RCC 7860 (cell line): ENCODE data around the gene CNOT4.
"Not testable (repeated sequence)": the region's sequence is repeated elsewhere in the genome, so short reads cannot be mapped to it uniquely, and the experiment has no call there.

Source experiments
- DNase-seq: peaks from one replicate; pipeline ENCODE4 v3.0.0-alpha.2; 2015; ENCODE audit warnings: low spot score
- FAIRE-seq: peaks from 2 replicates; lab custom pipeline; 2012; peaks lifted over from hg19 to GRCh38; lab: Jason Lieb, UNC

The CNOT4 gene

DNA sequence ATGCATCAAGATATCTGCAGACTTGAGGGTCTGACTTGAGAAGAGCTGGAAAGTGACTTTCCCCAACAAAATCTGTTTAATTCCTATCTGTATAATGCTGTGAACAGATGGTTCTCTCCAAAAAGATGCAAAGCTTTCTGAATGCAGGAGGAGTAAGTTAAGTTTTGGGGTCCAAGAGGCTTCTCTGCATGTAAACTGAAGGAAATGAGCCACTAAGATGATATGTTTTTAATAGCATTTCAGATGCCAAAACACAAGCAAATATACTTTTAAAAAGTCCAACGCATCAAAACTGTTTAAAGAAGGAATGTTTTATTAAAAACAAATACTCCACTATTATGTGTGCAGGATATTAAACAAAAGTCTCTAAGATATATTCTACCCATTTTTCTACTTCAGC is 139.2 kb downstream of the CNOT4 start:
- FAIRE-seq (no peak), DNase-seq (no peak)

DNA sequence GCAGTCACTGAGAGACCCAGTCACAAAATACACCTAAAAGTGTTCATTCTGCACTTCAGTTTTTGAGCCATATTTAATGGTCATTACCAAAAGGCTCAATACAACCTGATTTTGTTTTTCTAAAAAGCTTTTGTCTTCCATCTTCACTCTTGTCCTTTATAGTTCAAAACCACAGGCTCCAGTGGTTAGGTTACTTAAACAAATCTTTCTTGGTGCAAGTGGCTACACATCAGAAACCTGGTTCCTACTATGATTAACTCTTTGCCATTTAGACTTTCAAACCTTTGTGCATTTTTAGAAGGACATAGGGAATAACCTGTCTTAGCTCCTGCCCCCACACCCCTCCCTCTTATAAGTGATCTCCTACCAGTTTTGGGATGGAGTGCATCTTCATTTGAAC is 140.5 kb downstream of the CNOT4 start:
- DNase-seq: no peak
- FAIRE-seq: no peak

DNA sequence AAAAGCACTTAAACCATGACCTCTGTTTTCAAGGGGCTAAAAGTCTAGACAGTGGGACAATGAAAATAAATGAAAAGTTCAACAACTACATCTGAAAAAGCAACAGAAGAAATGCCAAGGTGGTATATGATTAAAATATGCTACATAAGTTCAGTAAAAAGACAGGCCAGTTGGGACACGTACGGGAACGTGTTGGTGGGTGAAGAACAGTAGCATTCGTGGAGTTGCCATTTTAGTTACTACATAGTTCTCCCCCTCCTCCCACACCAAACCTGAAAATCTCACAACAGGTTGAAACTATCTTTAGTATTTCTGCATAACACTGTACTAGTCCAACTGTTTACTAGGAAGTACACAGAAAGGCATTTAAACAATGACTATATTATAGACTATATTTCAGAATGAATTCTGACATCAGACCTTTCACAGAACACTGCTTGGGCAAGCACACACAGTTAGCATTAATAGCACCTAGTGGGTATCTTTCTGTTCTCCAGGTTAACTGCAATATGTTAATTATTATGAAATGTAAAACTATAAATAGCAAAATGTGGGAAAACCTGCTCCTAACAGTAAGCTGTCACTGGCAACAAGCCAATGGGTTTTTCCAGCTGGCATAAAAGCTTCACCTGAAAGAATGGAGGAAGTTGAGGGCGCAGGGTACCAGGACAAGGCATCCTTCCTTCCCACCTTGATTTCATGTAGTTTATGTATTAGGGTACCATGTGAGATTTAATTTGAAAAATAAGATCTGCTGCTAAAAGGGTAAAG is 141.3 kb downstream of the CNOT4 start:
- FAIRE-seq (no peak), DNase-seq (no peak)

DNA sequence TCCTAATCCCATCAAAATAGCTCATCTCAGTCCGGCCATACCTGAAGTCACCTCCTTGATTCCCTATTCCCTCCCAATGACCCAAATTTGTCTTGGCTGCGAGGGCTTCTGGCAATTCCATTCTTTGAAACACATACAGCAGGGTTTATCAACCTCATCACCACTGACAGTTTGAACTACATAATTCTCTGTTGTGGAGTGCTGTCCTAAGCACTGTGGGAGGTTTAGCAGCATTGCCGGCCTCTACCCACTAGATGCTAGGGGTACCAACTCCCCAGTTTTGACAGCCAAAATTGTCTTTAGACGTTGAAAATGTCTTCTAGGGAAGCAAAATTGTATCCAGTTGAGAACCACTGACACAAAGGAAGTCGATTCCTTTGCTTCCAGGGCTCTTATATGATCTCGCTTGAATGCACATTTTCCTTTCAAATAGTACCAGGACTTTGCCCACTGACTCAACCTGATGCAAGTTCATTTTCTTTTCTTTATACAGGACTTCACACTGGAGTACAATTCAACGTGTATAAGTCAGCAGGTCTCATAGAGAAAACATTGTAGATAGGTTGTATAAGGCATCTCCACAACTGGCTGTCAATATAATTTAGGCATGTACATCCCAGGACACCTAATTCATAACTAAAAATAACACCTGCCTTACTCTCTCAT is 142.9 kb downstream of the CNOT4 start:
- FAIRE-seq (no peak), DNase-seq (no peak)

DNA sequence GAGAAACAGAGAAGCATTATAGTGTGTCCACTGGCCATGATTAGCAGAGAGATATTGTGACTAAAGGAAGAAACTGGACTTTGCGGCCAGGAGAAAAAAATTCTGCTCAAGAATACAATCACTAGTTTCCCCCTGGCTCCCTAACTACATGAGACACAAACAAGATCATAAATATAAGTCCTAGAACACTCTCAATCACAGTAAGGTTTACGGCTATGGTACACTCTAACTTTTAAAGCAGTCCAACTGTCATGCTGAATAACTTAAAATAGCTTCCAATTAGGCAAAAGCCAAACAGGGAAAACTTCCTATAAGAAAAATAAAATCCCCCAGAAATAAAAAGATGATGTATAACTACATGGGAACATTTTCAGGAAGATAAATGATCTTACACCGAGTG is 144.2 kb downstream of the CNOT4 start:
- FAIRE-seq: no peak

DNA sequence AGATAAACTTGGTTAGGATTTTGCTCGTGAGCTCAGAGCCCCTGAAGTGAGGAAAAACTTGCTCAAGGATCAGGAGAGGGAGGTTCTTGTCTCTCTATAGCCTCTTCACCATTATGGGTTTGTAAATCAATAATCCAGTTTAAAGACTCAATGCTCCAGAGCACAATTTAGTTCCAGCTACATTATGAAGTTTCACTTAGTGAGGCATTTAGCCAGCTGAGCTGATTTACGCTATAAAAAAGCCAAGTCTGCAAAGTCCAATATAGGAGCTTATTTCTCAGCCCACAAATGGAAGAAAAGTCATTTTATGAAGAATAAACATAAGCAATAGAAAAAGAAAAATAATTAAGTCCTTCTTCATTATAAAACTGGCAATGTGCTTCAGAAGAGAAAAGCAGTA is 145.7 kb downstream of the CNOT4 start:
- FAIRE-seq: no peak

More for the DNA sequence above, 144.2 kb downstream of the CNOT4 start:
- no peak for DNase-seq

DNA sequence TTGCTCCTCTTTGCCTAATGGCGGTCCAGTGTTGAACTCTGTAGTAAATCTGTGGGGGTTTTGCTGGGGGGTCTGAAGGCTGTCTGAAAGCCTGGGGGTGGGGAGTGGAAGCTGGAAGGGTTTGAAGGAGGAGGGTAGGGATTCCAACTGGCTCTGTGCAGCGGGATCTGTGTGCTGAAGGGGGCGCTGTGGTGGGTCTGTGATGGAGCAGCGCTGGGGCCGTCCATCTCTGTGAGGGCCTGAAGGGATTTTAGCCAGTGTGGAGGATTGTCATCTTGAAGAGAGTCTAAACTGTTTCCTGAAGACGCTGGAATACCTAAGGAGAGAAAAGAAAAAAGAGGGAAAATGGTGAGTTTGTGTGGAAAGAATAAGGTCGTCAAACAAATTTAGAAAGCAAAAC is 147.0 kb downstream of the CNOT4 start:
- DNase-seq: no peak
- no peak for FAIRE-seq

More for the DNA sequence above, 145.7 kb downstream of the CNOT4 start:
- no peak for DNase-seq

DNA sequence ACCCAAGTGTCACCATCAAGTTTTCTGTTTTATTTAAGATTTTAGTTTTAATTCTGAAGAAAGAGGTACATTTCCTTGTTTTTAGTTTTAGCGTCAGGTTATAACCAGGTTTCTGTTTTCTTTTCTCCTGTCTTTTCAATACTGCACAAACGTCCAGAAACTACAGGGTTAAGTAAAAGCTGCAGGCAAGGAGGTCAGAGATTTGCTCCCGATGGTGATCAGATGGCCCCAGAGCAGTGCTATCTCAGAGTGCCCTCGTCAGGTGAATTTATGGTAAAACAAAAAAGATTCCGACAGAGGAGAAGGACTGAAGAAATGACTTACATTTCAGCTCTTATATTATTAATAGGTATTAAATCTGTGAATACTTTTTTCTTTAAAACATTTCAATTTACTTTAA is 148.1 kb downstream of the CNOT4 start:
- no peak for DNase-seq
- no peak for FAIRE-seq

DNA sequence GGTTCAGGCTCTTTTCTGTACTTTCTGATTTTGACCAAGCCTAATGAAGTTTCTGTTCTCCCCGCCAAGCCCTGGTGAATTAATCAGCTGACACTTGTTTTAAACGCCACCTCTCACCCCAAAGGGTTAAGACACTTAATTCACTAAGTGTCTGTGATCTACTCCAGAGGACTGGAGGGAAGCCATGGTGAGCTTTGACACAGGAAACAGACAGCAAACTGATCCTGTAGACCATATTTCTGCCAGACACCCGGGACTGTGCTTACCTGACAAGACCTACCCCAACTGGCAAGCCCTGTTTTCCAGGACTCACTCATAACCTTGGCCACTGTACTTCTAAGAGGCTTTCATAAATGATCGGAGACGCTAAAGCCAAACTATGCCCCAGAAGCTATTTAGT is 150.3 kb downstream of the CNOT4 start:
- no peak for FAIRE-seq
- no peak for DNase-seq

DNA sequence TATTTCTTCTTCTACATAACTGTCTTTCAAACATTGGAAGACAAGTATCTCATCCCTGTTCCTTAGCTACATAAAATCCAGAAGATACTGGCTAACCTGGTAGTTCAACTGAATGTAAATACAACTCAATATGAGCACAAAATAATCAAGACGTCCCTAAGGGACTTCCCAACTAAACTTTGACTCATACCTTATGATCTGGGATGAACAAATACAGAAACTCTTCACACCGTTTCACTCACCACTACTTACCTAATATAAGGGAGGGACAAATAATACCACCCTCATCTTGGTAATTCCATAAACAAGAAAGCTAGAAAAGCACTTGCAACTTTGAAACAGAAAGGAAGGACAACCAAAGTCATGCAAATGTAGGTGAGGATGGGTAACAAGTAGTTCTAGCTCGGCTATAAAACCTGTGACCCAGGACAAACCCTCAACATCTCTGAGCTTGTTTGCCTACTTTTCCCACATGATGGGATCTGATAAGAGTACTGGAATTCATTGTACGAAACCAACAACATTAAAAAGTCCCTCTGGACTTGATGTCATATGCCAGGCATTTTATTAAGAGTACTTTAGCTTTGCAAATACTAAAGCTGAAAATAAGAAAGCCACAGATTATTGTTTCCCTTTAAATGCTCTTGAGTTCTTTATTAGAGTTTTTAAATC is 154.4 kb downstream of the CNOT4 start:
- FAIRE-seq (no peak), DNase-seq (no peak)

DNA sequence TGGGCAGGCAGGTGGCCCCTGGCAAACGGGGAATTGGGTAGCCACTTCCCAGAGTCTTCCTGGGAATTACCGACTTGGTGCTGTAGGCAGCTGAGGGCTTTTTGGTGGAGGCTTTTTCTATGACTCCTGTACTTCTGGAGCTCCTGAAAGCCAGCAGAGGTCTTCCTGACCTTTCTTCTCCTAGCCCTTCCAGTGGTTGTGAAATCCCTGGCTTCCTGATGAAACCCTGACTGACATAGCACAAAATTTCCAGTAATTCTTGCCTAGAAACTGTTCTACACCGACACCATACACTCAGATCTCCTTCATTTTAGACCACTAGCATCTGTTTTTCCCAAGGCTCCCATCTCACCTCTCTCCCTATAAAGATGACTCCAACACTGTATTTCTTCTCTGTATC is 156.1 kb downstream of the CNOT4 start:
- DNase-seq: no peak
- FAIRE-seq: no peak

DNA sequence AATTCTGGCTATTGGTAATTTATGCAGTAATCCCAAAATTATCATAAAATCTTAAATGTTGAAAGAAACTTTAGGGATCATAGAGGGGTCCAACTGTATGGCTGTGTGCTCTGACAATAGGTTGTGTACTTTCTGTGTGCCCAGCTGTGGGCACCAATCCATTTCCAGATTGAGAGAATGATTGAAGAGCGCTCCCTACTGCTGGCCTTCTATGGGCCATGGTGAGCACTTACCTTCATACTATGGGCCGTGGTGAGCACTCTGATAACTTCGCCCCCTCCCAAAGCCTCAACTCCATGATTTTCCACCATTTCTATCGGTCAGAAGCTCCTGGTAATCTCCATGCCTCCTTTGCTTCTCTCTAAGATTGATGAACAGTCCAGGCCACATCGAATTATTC is 157.6 kb downstream of the CNOT4 start:
- FAIRE-seq (no peak), DNase-seq (no peak)

DNA sequence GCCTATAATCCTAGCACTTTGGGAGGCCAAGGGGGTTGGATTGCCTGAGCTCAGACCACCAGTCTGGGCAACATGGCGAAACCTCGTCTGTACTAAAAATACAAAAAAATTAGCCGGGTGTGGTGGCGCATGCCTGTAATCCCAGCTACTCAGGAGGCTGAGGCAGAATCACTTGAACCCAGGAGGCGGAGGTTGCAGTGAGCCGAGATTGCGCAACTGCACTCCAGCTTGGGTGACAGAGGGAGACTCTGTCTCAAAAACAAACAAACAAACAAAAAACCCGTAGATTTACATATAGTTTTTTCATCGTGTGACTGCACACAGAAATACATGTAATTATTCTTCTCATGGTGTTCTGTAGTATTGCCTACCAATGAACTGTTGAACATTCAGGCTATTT is 158.8 kb downstream of the CNOT4 start:
- DNase-seq, FAIRE-seq: not testable (repeated sequence)

DNA sequence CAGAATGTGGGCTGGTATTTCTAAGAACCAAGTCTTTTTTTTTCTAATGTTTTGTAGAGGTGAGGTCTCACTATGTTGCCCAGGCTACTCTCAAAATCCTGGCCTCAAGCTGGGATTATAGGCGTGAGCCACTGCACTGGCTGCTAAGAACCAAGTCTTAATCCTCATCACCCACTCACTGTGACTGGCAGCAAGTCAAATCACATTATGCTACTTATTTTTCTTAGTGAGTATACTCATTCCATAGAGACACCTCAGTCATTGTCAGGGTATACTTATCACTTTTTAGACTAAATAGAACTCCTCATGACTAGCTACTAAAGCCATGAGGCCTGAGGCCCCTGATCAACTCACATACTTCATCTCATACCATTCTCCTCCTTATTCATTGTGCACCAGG is 160.2 kb downstream of the CNOT4 start:
- FAIRE-seq (no peak), DNase-seq (no peak)

DNA sequence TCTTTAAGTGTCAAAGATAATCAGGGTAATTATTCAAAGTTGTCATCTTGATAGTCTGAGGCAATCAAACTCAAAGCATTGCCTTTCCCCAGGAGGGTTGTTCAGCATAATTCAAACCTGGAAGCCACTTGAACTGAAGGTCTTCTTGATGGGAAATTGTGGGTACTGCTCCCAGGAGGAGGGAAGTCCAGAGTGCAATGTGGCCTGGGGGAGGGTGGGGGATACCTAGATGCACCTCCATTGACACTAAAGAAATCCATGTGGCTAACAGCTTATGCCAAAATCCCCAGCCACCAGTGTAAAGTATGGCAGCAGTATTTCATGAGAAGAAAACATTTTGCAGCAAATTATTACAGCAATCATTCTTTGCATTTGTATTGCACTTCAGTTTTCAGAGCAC is 161.4 kb downstream of the CNOT4 start:
- FAIRE-seq (no peak), DNase-seq (no peak)

DNA sequence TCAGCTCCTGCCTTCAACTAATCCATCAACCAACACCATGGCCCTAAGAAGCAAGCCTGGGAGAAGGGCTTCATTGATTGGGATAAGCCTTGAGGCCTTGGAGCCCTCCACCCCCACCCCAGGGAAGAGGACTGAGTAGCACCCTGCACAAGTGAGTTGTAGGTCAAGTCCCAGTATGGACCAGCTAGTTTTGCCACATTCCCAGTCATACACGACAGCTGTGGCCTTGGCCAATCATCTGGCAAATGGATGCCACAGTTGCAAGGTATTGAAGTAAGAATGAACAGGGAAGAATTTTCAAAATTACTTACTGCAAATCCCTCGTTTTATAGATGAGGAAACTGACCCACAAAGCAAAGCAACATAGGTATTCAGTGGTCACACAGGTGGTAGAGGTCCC is 166.5 kb downstream of the CNOT4 start:
- FAIRE-seq (no peak), DNase-seq (no peak)

DNA sequence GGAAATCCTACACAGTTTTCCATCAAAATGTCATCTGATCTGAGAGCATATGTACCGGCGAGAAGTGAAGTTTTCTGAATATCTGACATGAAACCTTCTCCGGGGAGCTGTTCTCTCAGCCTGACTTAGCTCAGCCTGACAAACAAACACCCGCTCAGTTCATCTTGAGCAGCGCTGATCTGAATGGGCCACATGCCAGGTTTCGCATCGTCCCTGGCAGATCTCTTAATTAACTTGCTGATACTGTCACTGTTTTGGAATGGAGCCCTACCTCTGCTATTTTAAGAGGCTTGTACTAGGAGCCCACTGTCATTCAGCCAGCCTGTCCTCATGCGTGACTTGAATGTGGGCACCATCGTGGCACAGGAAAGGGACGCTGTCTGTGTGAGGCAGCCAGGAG is 167.0 kb downstream of the CNOT4 start:
- DNase-seq (no peak), FAIRE-seq (no peak)

DNA sequence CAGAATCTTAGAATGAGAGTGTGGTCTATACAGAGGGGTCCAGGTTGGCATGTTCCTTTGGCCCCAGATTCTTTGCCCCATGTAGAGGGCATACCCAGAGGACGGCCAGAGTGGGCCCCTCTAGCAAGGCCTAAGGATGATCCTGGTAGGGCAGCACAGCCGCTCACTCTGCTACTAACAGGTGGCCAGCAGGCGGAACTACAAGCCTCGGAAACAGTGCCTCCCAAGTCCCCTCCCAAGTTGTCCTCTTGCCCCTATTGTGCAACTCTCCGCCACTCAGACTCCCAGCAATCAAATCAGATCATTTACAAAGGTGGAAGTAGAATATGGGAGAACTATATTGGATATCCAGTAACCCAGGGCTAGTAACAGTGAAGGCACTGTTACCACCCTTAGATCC is 168.9 kb downstream of the CNOT4 start:
- FAIRE-seq: no peak
- DNase-seq: no peak

DNA sequence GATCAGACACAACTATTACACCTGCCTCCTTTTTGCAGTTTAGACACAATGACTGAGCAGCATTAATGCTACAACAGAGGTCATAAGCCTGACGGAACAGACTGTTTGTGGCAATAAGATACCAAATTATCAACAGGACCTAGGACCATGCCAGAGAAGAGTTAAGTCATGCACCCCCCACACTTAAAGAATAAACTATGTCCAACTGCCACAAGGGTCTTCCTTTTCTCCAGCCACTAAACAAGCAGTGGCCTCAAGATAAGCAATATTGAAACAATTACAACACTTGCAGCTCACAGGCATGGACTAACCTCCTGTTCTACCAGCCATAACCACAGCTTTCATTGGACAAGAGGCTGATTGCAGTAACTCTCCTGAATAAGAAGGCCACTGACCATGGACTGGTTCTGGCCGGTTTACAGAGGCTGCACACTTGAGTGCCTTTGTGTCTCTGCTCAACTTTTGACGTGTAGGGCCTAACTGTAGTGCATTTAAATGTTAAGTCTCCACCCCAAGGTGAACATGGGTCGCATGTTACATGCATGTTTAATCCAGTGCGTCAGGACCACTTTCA is 171.8 kb downstream of the CNOT4 start:
- no peak for FAIRE-seq
- no peak for DNase-seq

DNA sequence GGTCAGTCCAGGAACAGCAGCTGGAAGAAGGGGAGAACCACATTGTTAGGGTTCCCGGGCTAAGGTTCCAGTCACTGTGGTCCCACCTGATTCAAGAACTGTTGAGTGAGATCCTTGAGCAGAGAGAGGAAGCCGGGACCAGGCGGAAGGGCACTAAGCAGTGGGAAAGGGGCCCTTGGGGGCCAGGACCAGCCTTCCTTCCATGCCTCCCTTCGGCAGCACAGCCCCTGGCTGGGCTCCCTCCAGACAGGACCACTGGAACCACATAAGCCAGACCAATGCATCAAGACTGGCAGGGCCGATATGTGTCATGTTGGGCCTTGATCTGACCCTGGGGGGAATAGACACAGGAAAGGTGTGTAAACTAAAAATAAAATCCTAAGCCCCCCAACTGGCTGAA is 172.4 kb downstream of the CNOT4 start:
- FAIRE-seq (no peak), DNase-seq (no peak)

DNA sequence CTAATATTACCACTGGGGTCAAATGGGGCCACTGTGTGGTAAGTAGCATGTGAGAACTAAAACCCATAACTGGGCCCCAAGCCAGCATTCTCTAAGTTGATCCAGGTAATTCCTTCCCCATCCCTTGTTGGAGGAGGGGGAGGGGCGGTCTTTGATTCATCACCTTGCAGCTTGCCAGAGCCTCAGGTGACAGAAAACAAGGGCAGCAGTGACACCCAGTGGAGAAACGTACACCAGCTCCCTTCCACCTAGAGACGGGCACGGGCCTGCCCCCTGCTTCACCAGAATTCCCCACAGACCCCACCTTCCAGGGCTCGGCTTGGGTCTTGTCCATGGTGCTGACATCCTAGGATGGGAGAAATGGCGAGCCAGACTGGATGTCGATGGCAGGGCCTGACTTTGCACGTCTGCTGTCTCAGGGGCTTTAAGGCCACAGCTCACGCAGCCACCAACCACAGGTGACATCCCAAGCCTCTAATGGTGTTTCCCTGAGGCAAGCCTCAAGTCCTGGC is 174.2 kb downstream of the CNOT4 start:
- FAIRE-seq: peak; percentile 22

More for the DNA sequence above, 174.2 kb downstream of the CNOT4 start:
- DNase-seq: peak; percentile 80
